ENCODE data around the gene NLRX1. TPM values are rescaled to one million over a fixed set of nuclear protein-coding genes. Genes with fewer than 3 reads are reported as not detected.

NLRX1 gene
- total and polyA plus RNA-seq, 7 experiments from 2014 or later, result 6.5 to 19.5 (median 9.8) TPM

DNA sequence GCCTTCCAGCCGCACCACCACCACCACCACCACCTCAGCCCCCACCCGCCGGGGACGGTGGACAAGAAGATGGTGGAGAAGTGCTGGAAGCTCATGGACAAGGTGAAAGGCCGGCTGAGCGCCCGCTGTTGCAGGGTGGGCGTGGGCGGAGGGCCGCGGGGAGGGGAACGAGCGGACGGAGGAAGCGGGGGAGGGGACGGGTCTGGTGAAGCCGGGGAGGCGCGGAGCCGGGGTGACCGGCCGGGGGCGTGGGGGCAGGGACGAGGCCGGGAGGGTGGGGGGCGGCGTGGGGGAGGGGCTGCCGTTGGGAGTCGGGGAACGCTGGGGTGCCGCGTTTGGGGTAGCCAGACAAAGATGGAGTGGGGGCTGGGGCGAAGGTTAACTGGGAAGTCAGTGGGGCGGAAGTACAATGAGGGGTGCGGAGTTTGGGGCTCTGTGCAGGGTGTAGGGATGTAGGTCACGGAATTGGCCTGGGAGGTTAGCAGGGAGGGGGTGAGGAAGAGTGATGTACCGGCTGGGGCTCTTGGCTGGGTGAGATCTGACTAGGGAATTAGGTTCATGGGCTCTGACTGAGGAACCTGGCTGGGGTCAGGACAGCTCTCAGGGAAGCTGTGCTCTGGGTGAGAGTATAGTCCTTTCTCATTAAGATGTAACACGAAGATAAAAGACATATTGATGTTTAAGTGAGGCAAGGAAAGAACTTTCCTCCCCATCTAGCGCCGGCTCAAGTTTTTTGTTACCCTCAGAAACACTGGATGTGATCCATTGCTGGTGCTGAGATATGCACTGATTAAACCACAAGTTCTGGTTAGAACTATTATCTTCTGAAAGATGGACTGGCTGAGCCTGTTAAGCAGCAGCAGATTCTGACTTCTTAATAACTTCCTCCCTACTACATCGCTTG is 38.2 kb downstream of the NLRX1 start:
- peak in 8 of 9 donors; percentile 28 to 81 (median 36) for DNase-seq
- Histone ChIP-seq H3K36me3 (ENCODE audit: control insufficient read depth in 2 of 3, insufficient read depth in 3 of 3, low read length in 3 of 3) (peaks cover 0 to 4% (median 0%) of the 10 kb centered on the region in 3 experiments), H3K27ac (ENCODE audit: low read depth, low read length) (peak overlapping the region; percentile 91), H3K4me3 (ENCODE audit: low read length) (peak overlapping the region; percentile 88), H3K9me3 (ENCODE audit: control insufficient read depth in 2 of 3, low read length in 3 of 3) (no peaks in the 10 kb centered on the region), H3K27me3 (ENCODE audit: control insufficient read depth in 2 of 2, insufficient read depth in 2 of 2, low read length in 2 of 2) (no peaks in the 10 kb centered on the region), H3K4me1 (ENCODE audit: control insufficient read depth in 2 of 2, insufficient read depth in 2 of 2, low read length in 2 of 2) (peaks cover 7 to 23% of the 10 kb centered on the region in 2 donors)
- H3K4me1 Mint-ChIP-seq, result peaks cover 18 to 58% (median 42%) of the 10 kb centered on the region in 7 donors
- ChIA-PET CTCF (interaction anchor here (0.6 to 4.6 kb wide), 22 partner anchors 9 to 188 kb away, joined by 3 to 64 read pairs (median 4); partner anchors contain the start of genes DPAGT1, RPS25 and TRAPPC4), POLR2A (interaction anchor here (0.5 to 3.4 kb wide), 19 partner anchors 8 to 131 kb away, joined by 3 to 30 read pairs (median 4); partner anchors contain the start of gene RNF26)
- peak overlapping the region; percentile 88 to 100 (median 98) for H3K4me3 Mint-ChIP-seq
- H3K27me3 Mint-ChIP-seq, result no peaks in the 10 kb centered on the region
- peak overlapping the region; percentile 86 to 98 (median 94) for H3K27ac Mint-ChIP-seq
- ATAC-seq, result no peak
- peaks cover 0 to 5% (median 0%) of the 10 kb centered on the region in 5 donors for H3K36me3 Mint-ChIP-seq
- no peaks in the 10 kb centered on the region for H3K9me3 Mint-ChIP-seq
- intact Hi-C loops (cut with micrococcal nuclease), result loop anchor here (1.0 to 5.0 kb wide), 8 partner anchors 16 to 188 kb away; partner anchors contain the start of genes NLRX1 (in 1 of the 2), RPS25 (in 1 of the 2) and TRAPPC4 (in 1 of the 2)

DNA sequence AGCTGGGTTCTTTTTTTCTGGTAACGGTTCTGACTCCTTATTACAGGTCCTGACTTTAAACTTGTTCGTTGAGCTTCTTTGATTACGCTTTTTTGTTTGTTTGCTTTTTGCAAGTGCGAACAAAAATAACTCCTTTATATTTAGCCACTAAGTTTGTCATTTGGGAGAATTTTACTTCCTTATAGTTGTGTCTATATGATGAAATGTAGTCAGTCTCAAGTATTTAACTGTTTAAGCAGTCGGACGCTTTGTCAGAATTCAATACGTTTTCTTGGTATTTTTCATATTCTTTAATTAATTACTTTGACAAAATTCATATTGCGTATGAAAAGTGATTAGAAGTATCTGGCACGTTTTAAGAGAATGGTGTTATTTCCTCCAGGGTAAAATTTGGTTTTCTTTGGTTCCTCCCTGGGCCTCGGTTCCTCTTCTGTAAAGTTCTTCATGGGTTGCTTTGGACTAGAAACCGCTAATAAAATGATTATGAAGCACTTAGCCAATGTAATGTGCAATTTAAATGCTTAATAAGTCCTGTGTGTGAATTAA is 39.0 kb downstream of the NLRX1 start:
- CTCF ChIA-PET, result interaction anchor here (0.6 to 4.6 kb wide), 9 partner anchors 11 to 130 kb away, joined by 3 to 64 read pairs (median 6); no protein-coding TSS in a partner anchor
- DNase-seq (peak in 1 of 9 donors; percentile 20), ATAC-seq (no peak)
- H3K4me3 ChIP-seq (ENCODE audit: low read length), result peak overlapping the region; percentile 88
- peaks cover 7 to 23% of the 10 kb centered on the region in 2 donors for H3K4me1 ChIP-seq (ENCODE audit: control insufficient read depth in 2 of 2, insufficient read depth in 2 of 2, low read length in 2 of 2)
- Mint-ChIP-seq H3K36me3 (peaks cover 0 to 5% (median 0%) of the 10 kb centered on the region in 5 donors), H3K4me3 (peak overlapping the region; percentile 88 to 100 (median 98)), H3K27ac (peak overlapping the region; percentile 86 to 98 (median 94)), H3K27me3 (no peaks in the 10 kb centered on the region), H3K9me3 (no peaks in the 10 kb centered on the region), H3K4me1 (peaks cover 18 to 58% (median 42%) of the 10 kb centered on the region in 7 donors)
- intact Hi-C loops (cut with micrococcal nuclease), result loop anchor here (2.0 to 5.0 kb wide), 5 partner anchors 15 to 130 kb away; partner anchors contain the start of gene NLRX1 (in 1 of the 2)
- peaks cover 0 to 4% (median 0%) of the 10 kb centered on the region in 3 experiments for H3K36me3 ChIP-seq (ENCODE audit: control insufficient read depth in 2 of 3, insufficient read depth in 3 of 3, low read length in 3 of 3)
- no peaks in the 10 kb centered on the region for H3K27me3 ChIP-seq (ENCODE audit: control insufficient read depth in 2 of 2, insufficient read depth in 2 of 2, low read length in 2 of 2)
- no peaks in the 10 kb centered on the region for H3K9me3 ChIP-seq (ENCODE audit: control insufficient read depth in 2 of 3, low read length in 3 of 3)
- peak overlapping the region; percentile 91 for H3K27ac ChIP-seq (ENCODE audit: low read depth, low read length)
- POLR2A ChIA-PET, result interaction anchor here (0.6 to 3.4 kb wide), 10 partner anchors 21 to 113 kb away, joined by 4 to 30 read pairs (median 8); no protein-coding TSS in a partner anchor

DNA sequence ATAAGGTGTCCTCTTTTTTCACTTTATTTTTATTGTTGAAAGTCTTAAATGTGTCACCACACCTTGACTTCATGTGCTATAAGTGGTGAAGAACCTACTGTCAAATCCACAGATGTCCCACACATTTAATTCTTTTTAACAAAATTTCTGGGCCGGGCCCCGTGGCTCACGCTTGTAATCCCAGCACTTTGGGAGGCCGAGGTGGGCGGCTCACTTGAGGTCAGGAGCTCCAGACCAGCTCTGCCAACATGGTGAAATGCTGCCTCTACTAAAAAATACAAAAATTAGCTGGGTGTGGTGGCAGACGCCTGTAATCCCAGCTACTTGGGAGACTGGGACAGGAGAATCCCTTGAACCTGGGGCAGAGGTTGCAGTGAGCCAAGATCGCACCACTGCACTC is 40.7 kb downstream of the NLRX1 start:
- Histone ChIP-seq H3K27ac (ENCODE audit: low read depth, low read length) (no peak overlapping the region), H3K4me1 (ENCODE audit: control insufficient read depth in 2 of 2, insufficient read depth in 2 of 2, low read length in 2 of 2) (peaks cover 7 to 23% of the 10 kb centered on the region in 2 donors), H3K27me3 (ENCODE audit: control insufficient read depth in 2 of 2, insufficient read depth in 2 of 2, low read length in 2 of 2) (no peaks in the 10 kb centered on the region), H3K36me3 (ENCODE audit: control insufficient read depth in 2 of 3, insufficient read depth in 3 of 3, low read length in 3 of 3) (peaks cover 0 to 4% (median 0%) of the 10 kb centered on the region in 3 experiments), H3K9me3 (ENCODE audit: control insufficient read depth in 2 of 3, low read length in 3 of 3) (no peaks in the 10 kb centered on the region), H3K4me3 (ENCODE audit: low read length) (no peak overlapping the region)
- Mint-ChIP-seq H3K4me3 (peak overlapping the region in 6 of 10 donors; percentile 33 to 97 (median 56)), H3K27ac (peak overlapping the region in 4 of 9 donors; percentile 12 to 76 (median 46)), H3K4me1 (peaks cover 24 to 69% (median 55%) of the 10 kb centered on the region in 7 donors), H3K9me3 (no peaks in the 10 kb centered on the region), H3K36me3 (peaks cover 0 to 7% (median 0%) of the 10 kb centered on the region in 5 donors), H3K27me3 (no peaks in the 10 kb centered on the region)
- ChIA-PET CTCF (interaction anchor here (0.9 to 2.7 kb wide), 4 partner anchors 13 to 75 kb away, joined by 3 to 9 read pairs (median 4); no protein-coding TSS in a partner anchor), POLR2A (interaction anchor here (0.6 to 1.8 kb wide), 5 partner anchors 32 to 213 kb away, joined by 3 to 4 read pairs (median 3); no protein-coding TSS in a partner anchor)
- ATAC-seq (no peak), DNase-seq (no peak)
- intact Hi-C loops (cut with micrococcal nuclease), result loop anchor here (5.0 kb wide), 2 partner anchors 33 to 128 kb away; no protein-coding TSS in a partner anchor

DNA sequence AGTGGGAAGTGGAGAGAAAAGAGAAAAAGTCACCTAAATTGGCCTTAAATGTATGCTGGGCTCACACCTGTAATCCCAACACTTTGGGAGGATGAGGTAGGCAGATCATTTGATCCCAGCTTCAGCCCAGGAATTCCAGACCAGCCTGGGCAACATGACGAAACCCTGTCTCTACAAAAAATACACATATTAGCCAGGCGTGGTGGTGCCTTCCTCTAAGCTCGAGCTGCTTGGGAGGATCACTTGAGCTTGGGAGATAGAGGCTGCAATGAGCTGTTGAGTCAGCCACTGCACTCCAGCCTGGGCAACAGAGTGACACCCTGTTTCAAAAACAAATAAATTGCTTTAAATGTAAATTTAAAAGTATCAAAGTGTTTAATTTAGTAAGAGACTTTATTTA is 41.5 kb downstream of the NLRX1 start:
- H3K4me1 Mint-ChIP-seq, result peaks cover 28 to 70% (median 61%) of the 10 kb centered on the region in 7 donors
- peaks cover 0 to 7% (median 4%) of the 10 kb centered on the region in 5 donors for H3K36me3 Mint-ChIP-seq
- CTCF ChIA-PET, result interaction anchor here (1.2 to 2.7 kb wide), 2 partner anchors 12 to 53 kb away, joined by 4 to 9 read pairs; no protein-coding TSS in a partner anchor
- Histone ChIP-seq H3K27me3 (ENCODE audit: control insufficient read depth in 2 of 2, insufficient read depth in 2 of 2, low read length in 2 of 2) (no peaks in the 10 kb centered on the region), H3K36me3 (ENCODE audit: control insufficient read depth in 2 of 3, insufficient read depth in 3 of 3, low read length in 3 of 3) (peaks cover 0 to 4% (median 0%) of the 10 kb centered on the region in 3 experiments), H3K4me3 (ENCODE audit: low read length) (no peak overlapping the region), H3K27ac (ENCODE audit: low read depth, low read length) (no peak overlapping the region), H3K4me1 (ENCODE audit: control insufficient read depth in 2 of 2, insufficient read depth in 2 of 2, low read length in 2 of 2) (peaks cover 7 to 23% of the 10 kb centered on the region in 2 donors), H3K9me3 (ENCODE audit: control insufficient read depth in 2 of 3, low read length in 3 of 3) (no peaks in the 10 kb centered on the region)
- H3K27ac Mint-ChIP-seq, result peak overlapping the region in 8 of 9 donors; percentile 8 to 84 (median 60)
- no peak for DNase-seq
- no peaks in the 10 kb centered on the region for H3K27me3 Mint-ChIP-seq
- peak overlapping the region in 6 of 10 donors; percentile 14 to 88 (median 36) for H3K4me3 Mint-ChIP-seq
- POLR2A ChIA-PET, result interaction anchor here (0.6 to 1.8 kb wide), 6 partner anchors 14 to 214 kb away, joined by 3 to 7 read pairs (median 4); no protein-coding TSS in a partner anchor
- ATAC-seq, result no peak
- intact Hi-C loops (cut with micrococcal nuclease), result no loop called here
- no peaks in the 10 kb centered on the region for H3K9me3 Mint-ChIP-seq

DNA sequence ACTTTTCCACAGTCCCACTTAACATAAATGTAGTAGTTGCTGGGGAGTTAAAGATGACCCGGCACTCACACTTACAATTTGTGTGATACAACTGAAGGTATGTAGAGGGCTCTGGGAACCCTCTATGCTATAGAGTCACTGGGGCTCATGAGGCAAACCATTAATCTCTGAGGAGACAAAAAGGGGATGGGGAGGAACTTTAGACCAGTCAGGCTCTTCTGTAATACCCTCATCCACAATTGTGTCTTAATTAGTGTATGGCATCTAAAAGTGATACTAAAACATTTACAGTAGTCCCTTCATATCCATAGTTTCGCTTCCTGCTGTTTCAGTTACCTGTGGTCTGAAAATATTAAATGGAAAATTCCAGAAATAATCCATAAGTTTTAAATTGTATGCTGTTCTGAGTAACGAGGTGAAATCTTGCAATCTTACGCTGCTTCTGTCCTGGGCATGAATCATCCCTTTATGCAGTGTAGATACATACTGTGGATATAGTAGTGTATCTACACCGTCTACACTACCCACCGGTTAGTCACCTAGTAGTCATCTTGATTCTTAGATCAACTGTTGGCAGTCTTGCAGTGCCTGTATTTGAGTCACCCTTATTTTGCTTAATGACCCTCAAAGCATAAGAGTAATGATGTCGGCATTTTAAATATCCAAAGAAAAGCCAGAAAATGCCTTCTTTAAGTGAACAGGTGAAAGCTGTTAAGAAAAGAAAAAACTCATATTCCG is 49.8 kb downstream of the NLRX1 start:
- intact Hi-C loops (cut with micrococcal nuclease), result no loop called here
- Histone ChIP-seq H3K27me3 (ENCODE audit: control insufficient read depth in 2 of 2, insufficient read depth in 2 of 2, low read length in 2 of 2) (no peaks in the 10 kb centered on the region), H3K9me3 (ENCODE audit: control insufficient read depth in 2 of 3, low read length in 3 of 3) (no peaks in the 10 kb centered on the region), H3K27ac (ENCODE audit: low read depth, low read length) (no peak overlapping the region), H3K36me3 (ENCODE audit: control insufficient read depth in 2 of 3, insufficient read depth in 3 of 3, low read length in 3 of 3) (no peaks in the 10 kb centered on the region), H3K4me1 (ENCODE audit: control insufficient read depth in 2 of 2, insufficient read depth in 2 of 2, low read length in 2 of 2) (peaks cover 0 to 10% of the 10 kb centered on the region in 2 donors), H3K4me3 (ENCODE audit: low read length) (no peak overlapping the region)
- Mint-ChIP-seq H3K4me3 (no peak overlapping the region), H3K27me3 (no peaks in the 10 kb centered on the region), H3K27ac (peak overlapping the region in 7 of 9 donors; percentile 2 to 81 (median 50)), H3K36me3 (peaks cover 0 to 10% (median 5%) of the 10 kb centered on the region in 5 donors), H3K4me1 (peaks cover 30 to 77% (median 65%) of the 10 kb centered on the region in 7 donors), H3K9me3 (no peaks in the 10 kb centered on the region)
- ChIA-PET CTCF (no interaction called here), POLR2A (interaction anchor here (1.0 kb wide), 1 partner anchor 50 kb away, joined by 3 read pairs; no protein-coding TSS in a partner anchor)
- peak; percentile 55 for ATAC-seq
- no peak for DNase-seq

Data from naive thymus-derived CD4-positive, alpha-beta T cell (primary cell).